HepG2 (cell line): ENCODE measurements around the gene CDC14B. TPM values are rescaled to one million over a fixed set of nuclear protein-coding genes. Genes with fewer than 3 reads are reported as not detected.
A peak's percentile ranks its signal among the peaks of the same experiment; 100 is the strongest.

Experiments
- ATAC-seq: fragments of 200-7000 bp; cut with Tn5 transposase; 3 replicates; pipeline ENCODE4 v1.9.1; 2020; ENCODE audit warnings: mild to moderate bottlenecking, moderate library complexity
- BruUV-seq: library from RNA; stranded (reverse); fragments of 400-500 nt; replicated peaks from 2 replicates; lab custom pipeline; 2021; lab: Mats Ljungman, UMichigan
- CTCF ChIA-PET: fragments of 300-600 bp; formaldehyde crosslinking; extraction: SDS; loops from one replicate; lab custom pipeline; 2021; ENCODE audit warnings: low total read pairs, inconsistent platforms, low intra/inter-chr PET ratio; lab: Yijun Ruan, JAX
- POLR2A ChIA-PET: fragments of 350-600 bp; sonication (Branson Sonifier 250); formaldehyde crosslinking; loops from one replicate; lab custom pipeline; 2020; ENCODE audit warnings: antibody characterized with exemption, inconsistent platforms; lab: Yijun Ruan, JAX
- DNase-seq: peaks from one replicate; pipeline ENCODE4 v3.0.0-alpha.2; 2015; ENCODE audit warnings: low spot score
- FAIRE-seq: peaks from 3 replicates; lab custom pipeline; 2011; peaks lifted over from hg19 to GRCh38; lab: Jason Lieb, UNC
- H2AFZ ChIP-seq: one replicate; pipeline ENCODE4 v1.6.1; 2011; ENCODE audit warnings: low read length, inconsistent platforms
- H3K27ac ChIP-seq: fragments of 300-600 bp; 3 replicates; pipeline ENCODE4 v1.8.0; 2011; ENCODE audit warnings: mixed run types, mild to moderate bottlenecking, mixed read lengths, low read length, inconsistent platforms; ENCODE audit not compliant: insufficient read depth; ENCODE audit errors: extremely low read length
- H3K27me3 ChIP-seq, 2 experiments: fragments of 200-600 bp in 1 of 2; 2 replicates in 1 of 2; 3 replicates in 1 of 2; pipeline versions ENCODE4 v1.6.0 to v1.8.0; 2011; ENCODE audit warnings: low read length in 2 of 2, mild to moderate bottlenecking in 2 of 2, moderate library complexity in 2 of 2, inconsistent platforms in 1 of 2; ENCODE audit not compliant: insufficient read depth in 2 of 2, control insufficient read depth in 1 of 2
- H3K36me3 ChIP-seq, 2 experiments: fragments of 200-600 bp in 1 of 2; replicated peaks in 1 of 2; 2 replicates in 1 of 2; 3 replicates in 1 of 2; pipeline versions ENCODE4 v1.5.1 to v1.8.0; 2011; ENCODE audit warnings: low read length in 2 of 2, inconsistent platforms in 1 of 2; ENCODE audit not compliant: insufficient read depth in 2 of 2, control insufficient read depth in 1 of 2
- H3K4me1 ChIP-seq: 2 replicates; pipeline ENCODE4 v1.5.1; 2012; ENCODE audit warnings: low read length, inconsistent platforms; ENCODE audit not compliant: insufficient read depth
- H3K4me2 ChIP-seq: 2 replicates; pipeline ENCODE4 v1.6.0; 2011; ENCODE audit warnings: low read depth, low read length, inconsistent platforms
- H3K4me3 ChIP-seq, 3 experiments: fragments of 200-600 bp in 1 of 3; sonication (generic), shearing (Covaris generic) in 1 of 3; replicated peaks in 1 of 3; 2 replicates each; pipeline ENCODE4 v1.5.1; 2011 to 2016; ENCODE audit warnings: low read length in 3 of 3, inconsistent platforms in 2 of 3, low read depth in 2 of 3, mild to moderate bottlenecking in 2 of 3, control low read depth in 1 of 3, mixed read lengths in 1 of 3; ENCODE audit not compliant: insufficient read depth in 1 of 3
- H3K79me2 ChIP-seq: one replicate; pipeline ENCODE4 v1.6.1; 2011; ENCODE audit warnings: low read length, inconsistent platforms; ENCODE audit not compliant: insufficient read depth
- H3K9ac ChIP-seq: 2 replicates; pipeline ENCODE4 v1.6.0; 2011; ENCODE audit warnings: mild to moderate bottlenecking, low read depth, low read length, inconsistent platforms; ENCODE audit not compliant: insufficient read depth
- H3K9me3 ChIP-seq: 2 replicates; pipeline ENCODE4 v1.5.1; 2012; ENCODE audit warnings: mild to moderate bottlenecking, low read length
- H4K20me1 ChIP-seq: 2 replicates; pipeline ENCODE4 v1.6.0; 2011; ENCODE audit warnings: inconsistent platforms, mild to moderate bottlenecking, low read length, moderate library complexity; ENCODE audit not compliant: insufficient read depth
- HDAC1 ChIP-seq: sonication (generic); formaldehyde crosslinking; IDR thresholded peaks from 2 replicates; pipeline ENCODE4 v1.5.1; 2020; ENCODE audit warnings: mild to moderate bottlenecking, missing genetic modification reagents
- HDAC2 ChIP-seq: sonication (generic); formaldehyde crosslinking; IDR thresholded peaks from 2 replicates; pipeline ENCODE4 v1.4.0; 2020; ENCODE audit warnings: missing genetic modification reagents
- HOXA5 ChIP-seq: sonication (generic); formaldehyde crosslinking; IDR thresholded peaks from 2 replicates; pipeline ENCODE4 v1.4.0; 2020; ENCODE audit warnings: missing genetic modification reagents
- MTA3 ChIP-seq: sonication (generic); formaldehyde crosslinking; IDR thresholded peaks from 2 replicates; pipeline ENCODE4 v1.4.0; 2020; ENCODE audit warnings: missing genetic modification reagents
- ZBTB21 ChIP-seq: sonication (generic); formaldehyde crosslinking; IDR thresholded peaks from 2 replicates; pipeline ENCODE4 v1.4.0; 2020; ENCODE audit warnings: missing genetic modification reagents
- WGBS: methylation state at CpG from one replicate; pipeline ENCODE4 v1.1.6; 2017; ENCODE audit warnings: low lambda C conversion rate; 5-methylcytosine and 5-hydroxymethylcytosine counted together
- in situ Hi-C: cut with HindIII; loops from 2 replicates; pipeline ENCODE4 v1.10.0; 2017; ENCODE audit warnings: low pct_unique_long_range_greater_than_20kb; ENCODE audit not compliant: extremely low pct_ligation_motif_present
- intact Hi-C: fragments of 100-400 bp; cut with micrococcal nuclease; formaldehyde crosslinking; loops from one replicate; pipeline ENCODE4 v1.10.0; 2022; ENCODE audit not compliant: unreplicated experiment
- polyA plus RNA-seq, 8 experiments: library from polyadenylated mRNA; depleted of rRNA in 3 of 8; stranded (reverse) in 7 of 8; unstranded in 1 of 8; fragments of >200 nt; fragmentation: Illumina TruSeq in 4 of 8; extraction: Trizol in 4 of 8; gene quantifications; 2 replicates each; pipeline versions ENCODE4 v1.2.1 to v1.2.3, GENCODE V29; 2011 to 2016; ENCODE audit warnings: low read depth in 4 of 8, missing spikeins in 1 of 8, mixed read lengths in 1 of 8; ENCODE audit not compliant: insufficient read depth in 1 of 8
- total RNA-seq, 5 experiments: library from RNA; depleted of rRNA; stranded (reverse); fragments of >200 nt; fragmentation: Illumina TruSeq; extraction: Trizol; gene quantifications; 2 replicates each; pipeline ENCODE4 v1.2.3, GENCODE V29; 2016; ENCODE audit warnings: low read depth in 1 of 5
- TF ChIP-seq, protein P1 (sequence below): sonication (generic); formaldehyde crosslinking; IDR thresholded peaks from 2 replicates; pipeline ENCODE4 v1.4.0; 2020; ENCODE audit warnings: missing genetic modification reagents
- TF ChIP-seq, protein P2 (sequence below), 2 experiments: sonication (generic) in 1 of 2; formaldehyde crosslinking in 1 of 2; IDR thresholded peaks; 2 replicates each; pipeline versions ENCODE4 v1.4.0 to v1.6.1; 2018 to 2020; ENCODE audit warnings: missing genetic modification reagents in 2 of 2, borderline replicate concordance in 1 of 2, low read depth in 1 of 2, mild to moderate bottlenecking in 1 of 2, missing biosample characterization in 1 of 2

Gene CDC14B
- total and polyA plus RNA-seq, 2 of the 13 experiments (the other 11 are each of a cell fraction or from before 2014, with no cell fraction given), result 25.8 to 33.3 TPM

DNA sequence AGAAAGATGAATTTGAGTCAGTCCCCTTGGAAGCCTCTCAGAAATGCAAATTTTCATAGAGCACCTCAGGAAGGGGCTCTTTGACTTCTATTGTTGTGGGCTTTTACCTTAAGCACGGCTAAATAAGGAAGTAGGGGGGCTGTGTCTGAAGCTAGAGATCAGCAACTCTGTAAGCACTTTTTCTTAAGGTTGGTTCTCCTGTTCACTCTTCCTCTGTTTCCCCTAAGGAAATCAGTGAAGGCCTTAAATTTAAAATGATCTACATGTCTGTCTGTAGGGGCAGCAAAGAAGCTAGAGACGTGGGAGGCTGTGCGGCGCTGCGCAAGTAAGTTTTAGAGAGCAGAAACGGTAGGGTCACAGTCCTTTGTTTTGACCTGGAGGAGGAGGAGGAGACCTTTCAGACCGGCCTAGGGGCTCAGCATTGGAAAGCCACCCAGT, 1.2 kb upstream of the CDC14B start (continued):
- TF ChIP-seq, protein P1, sequence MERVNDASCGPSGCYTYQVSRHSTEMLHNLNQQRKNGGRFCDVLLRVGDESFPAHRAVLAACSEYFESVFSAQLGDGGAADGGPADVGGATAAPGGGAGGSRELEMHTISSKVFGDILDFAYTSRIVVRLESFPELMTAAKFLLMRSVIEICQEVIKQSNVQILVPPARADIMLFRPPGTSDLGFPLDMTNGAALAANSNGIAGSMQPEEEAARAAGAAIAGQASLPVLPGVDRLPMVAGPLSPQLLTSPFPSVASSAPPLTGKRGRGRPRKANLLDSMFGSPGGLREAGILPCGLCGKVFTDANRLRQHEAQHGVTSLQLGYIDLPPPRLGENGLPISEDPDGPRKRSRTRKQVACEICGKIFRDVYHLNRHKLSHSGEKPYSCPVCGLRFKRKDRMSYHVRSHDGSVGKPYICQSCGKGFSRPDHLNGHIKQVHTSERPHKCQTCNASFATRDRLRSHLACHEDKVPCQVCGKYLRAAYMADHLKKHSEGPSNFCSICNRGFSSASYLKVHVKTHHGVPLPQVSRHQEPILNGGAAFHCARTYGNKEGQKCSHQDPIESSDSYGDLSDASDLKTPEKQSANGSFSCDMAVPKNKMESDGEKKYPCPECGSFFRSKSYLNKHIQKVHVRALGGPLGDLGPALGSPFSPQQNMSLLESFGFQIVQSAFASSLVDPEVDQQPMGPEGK (CRISPR knock-in tag), result 0 out of 2 replicates have a peak, but pooled peaks have one; percentile 20
- TF ChIP-seq, protein P2, sequence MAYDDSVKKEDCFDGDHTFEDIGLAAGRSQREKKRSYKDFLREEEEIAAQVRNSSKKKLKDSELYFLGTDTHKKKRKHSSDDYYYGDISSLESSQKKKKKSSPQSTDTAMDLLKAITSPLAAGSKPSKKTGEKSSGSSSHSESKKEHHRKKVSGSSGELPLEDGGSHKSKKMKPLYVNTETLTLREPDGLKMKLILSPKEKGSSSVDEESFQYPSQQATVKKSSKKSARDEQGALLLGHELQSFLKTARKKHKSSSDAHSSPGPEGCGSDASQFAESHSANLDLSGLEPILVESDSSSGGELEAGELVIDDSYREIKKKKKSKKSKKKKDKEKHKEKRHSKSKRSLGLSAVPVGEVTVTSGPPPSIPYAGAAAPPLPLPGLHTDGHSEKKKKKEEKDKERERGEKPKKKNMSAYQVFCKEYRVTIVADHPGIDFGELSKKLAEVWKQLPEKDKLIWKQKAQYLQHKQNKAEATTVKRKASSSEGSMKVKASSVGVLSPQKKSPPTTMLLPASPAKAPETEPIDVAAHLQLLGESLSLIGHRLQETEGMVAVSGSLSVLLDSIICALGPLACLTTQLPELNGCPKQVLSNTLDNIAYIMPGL (CRISPR knock-in tag; IDR thresholded peaks at IDR 0.05; ENCODE audit: borderline replicate concordance in 1 of 2, low read depth in 1 of 2), result peak; percentile 22 to 66; a peak in 2 of 4 replicates
- TF ChIP-seq HDAC1 (CRISPR knock-in tag) (peak; percentile 50; the same call in 1 of the 2 replicates), ZBTB21 (CRISPR knock-in tag) (0 out of 2 replicates have a peak, but pooled peaks have one; percentile 25), HOXA5 (CRISPR knock-in tag) (no peak)

DNA sequence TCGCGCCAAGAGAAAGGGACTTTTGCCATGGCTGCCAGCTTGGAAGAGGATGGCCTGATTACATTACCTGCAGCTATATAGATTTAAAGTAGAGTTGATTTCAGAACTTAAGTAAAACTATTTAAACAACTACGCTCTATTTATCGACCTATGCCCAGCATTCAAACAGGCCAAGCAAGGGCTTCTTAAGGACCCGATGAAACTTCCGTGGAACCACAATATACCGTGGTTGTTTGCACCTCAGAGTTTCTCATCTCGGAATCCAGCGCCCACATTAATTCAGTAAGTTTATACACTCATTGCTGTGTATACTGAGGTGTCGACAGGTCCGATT, 505 bp upstream of the CDC14B start:
- DNase-seq, result no peak
- Histone ChIP-seq H3K4me3 (peak overlapping the region; percentile 66 to 87 (median 85)), H3K36me3 (no peaks in the 10 kb centered on the region), H3K79me2 (peaks cover 36% of the 10 kb centered on the region), H3K9ac (peak overlapping the region; percentile 55), H3K9me3 (no peaks in the 10 kb centered on the region), H3K27ac (peak overlapping the region; percentile 59), H3K27me3 (no peaks in the 10 kb centered on the region; a peak in 1 of 5 replicates), H4K20me1 (peaks cover 22% of the 10 kb centered on the region), H3K4me1 (peaks cover 32% of the 10 kb centered on the region), H3K4me2 (peak overlapping the region; percentile 79), H2AFZ (peak overlapping the region; percentile 79)
- no peak for FAIRE-seq
- TF ChIP-seq MTA3 (CRISPR knock-in tag) (no peak), HDAC2 (CRISPR knock-in tag) (0 out of 2 replicates have a peak, but pooled peaks have one; percentile 2)
- BruUV-seq, result TSS peak; percentile 79
- CTCF ChIA-PET, result no interaction called here
- WGBS, result 26% methylated on average over 11 of the region's 11 CpGs
- POLR2A ChIA-PET, result interaction anchor here (0.8 to 3.9 kb wide), 4 partner anchors 11 to 200 kb away, joined by 3 to 21 read pairs (median 4); no protein-coding TSS in a partner anchor
- intact Hi-C loops (no loop called here), in situ Hi-C loops (no loop called here)
- ATAC-seq, result no peak
